GM23338 (cell line): ENCODE results near the gene ABHD16A. TPM values are rescaled to one million over a fixed set of nuclear protein-coding genes. Genes with fewer than 3 reads are reported as not detected.

ENCODE experiments used
- ATAC-seq: fragments of 200-7000 bp; cut with Tn5 transposase; 3 replicates; pipeline ENCODE4 v1.9.1; 2020
- DNase-seq: peaks from one replicate; pipeline ENCODE4 v3.0.0-alpha.2; 2015; ENCODE audit warnings: low spot score
- H2AFZ ChIP-seq: fragments of 200-600 bp; sonication (generic); 2 replicates; pipeline ENCODE4 v1.8.0; 2016; ENCODE audit warnings: antibody characterized with exemption, mild to moderate bottlenecking, moderate library complexity
- H3F3A ChIP-seq: fragments of 200-600 bp; sonication (generic); replicated peaks from 2 replicates; pipeline ENCODE4 v1.8.0; 2017; ENCODE audit warnings: antibody characterized with exemption, mixed run types, low read depth
- H3K27ac ChIP-seq: fragments of 200-600 bp; sonication (generic); 2 replicates; pipeline ENCODE4 v1.6.1; 2016; ENCODE audit warnings: low read depth
- H3K27me3 ChIP-seq: fragments of 200-600 bp; sonication (generic); 2 replicates; pipeline ENCODE4 v1.8.0; 2016; ENCODE audit warnings: mild to moderate bottlenecking, mixed run types, moderate library complexity; ENCODE audit not compliant: insufficient read depth
- H3K36me3 ChIP-seq: fragments of 200-600 bp; sonication (generic); 2 replicates; pipeline ENCODE4 v1.8.0; 2016; ENCODE audit warnings: mild to moderate bottlenecking; ENCODE audit not compliant: insufficient read depth
- H3K4me1 ChIP-seq: fragments of 200-600 bp; sonication (generic); 2 replicates; pipeline ENCODE4 v1.8.0; 2016; ENCODE audit warnings: mild to moderate bottlenecking, moderate library complexity; ENCODE audit not compliant: insufficient read depth
- H3K4me2 ChIP-seq: fragments of 200-600 bp; sonication (generic); 2 replicates; pipeline ENCODE4 v1.7.1; 2017; ENCODE audit warnings: mixed run types
- H3K4me3 ChIP-seq: fragments of 200-600 bp; sonication (generic); 2 replicates; pipeline ENCODE4 v1.6.1; 2016; ENCODE audit warnings: mixed run types
- H3K79me2 ChIP-seq: fragments of 200-600 bp; sonication (generic); replicated peaks from 2 replicates; pipeline ENCODE4 v1.8.0; 2017; ENCODE audit warnings: mild to moderate bottlenecking; ENCODE audit not compliant: insufficient read depth
- H3K9me2 ChIP-seq: fragments of 200-600 bp; sonication (generic); 2 replicates; pipeline ENCODE4 v1.8.0; 2017; ENCODE audit not compliant: insufficient read depth
- H4K20me1 ChIP-seq: fragments of 200-600 bp; sonication (generic); replicated peaks from 2 replicates; pipeline ENCODE4 v1.8.0; 2017; ENCODE audit warnings: mild to moderate bottlenecking; ENCODE audit not compliant: insufficient read depth
- H3K27ac Mint-ChIP-seq: 2 replicates; pipeline ENCODE4 v1.8.0; 2020; ENCODE audit warnings: inconsistent platforms, mild to moderate bottlenecking, moderate library complexity, mixed read lengths
- H3K27me3 Mint-ChIP-seq: 3 replicates; pipeline ENCODE4 v1.8.0; 2022; ENCODE audit warnings: low read depth, mild to moderate bottlenecking, moderate library complexity, mixed read lengths, inconsistent platforms; ENCODE audit not compliant: insufficient read depth, poor library complexity
- H3K36me3 Mint-ChIP-seq: 3 replicates; pipeline ENCODE4 v1.8.0; 2021; ENCODE audit warnings: low read depth, mild to moderate bottlenecking, inconsistent platforms, moderate library complexity, mixed read lengths
- H3K4me1 Mint-ChIP-seq: 3 replicates; pipeline ENCODE4 v1.8.0; 2020; ENCODE audit warnings: mild to moderate bottlenecking, inconsistent platforms, mixed read lengths
- H3K4me3 Mint-ChIP-seq: 3 replicates; pipeline ENCODE4 v1.8.0; 2021; ENCODE audit warnings: moderate library complexity, mild to moderate bottlenecking, inconsistent platforms, mixed read lengths
- H3K9me3 Mint-ChIP-seq: 3 replicates; pipeline ENCODE4 v1.8.0; 2020; ENCODE audit warnings: moderate library complexity, mild to moderate bottlenecking, inconsistent platforms, mixed read lengths
- CREB1 ChIP-seq: fragments of 250-450 bp; sonication (Bioruptor Pico); IDR thresholded peaks from 2 replicates; pipeline ENCODE4 v1.5.0; 2020; ENCODE audit warnings: low read depth, mild to moderate bottlenecking, moderate library complexity
- EZH2phosphoT487 ChIP-seq: fragments of 200-600 bp; sonication (generic); IDR thresholded peaks from one replicate; pipeline ENCODE4 v1.8.1; 2018; ENCODE audit warnings: antibody characterized with exemption; ENCODE audit not compliant: unreplicated experiment
- JUNB ChIP-seq: IDR thresholded peaks from one replicate; pipeline ENCODE4 v1.6.1; 2016; ENCODE audit warnings: antibody characterized with exemption; ENCODE audit not compliant: unreplicated experiment
- NANOG ChIP-seq: IDR thresholded peaks from 2 replicates; pipeline ENCODE4 v1.6.1; 2016; ENCODE audit warnings: antibody characterized with exemption, borderline replicate concordance
- STAT1 ChIP-seq: IDR thresholded peaks from one replicate; pipeline ENCODE4 v1.6.1; 2016; ENCODE audit warnings: antibody characterized with exemption; ENCODE audit not compliant: unreplicated experiment
- ZNF114 ChIP-seq: fragments of 250-450 bp; sonication (Bioruptor Pico); IDR thresholded peaks from 2 replicates; pipeline ENCODE4 v1.5.0; 2020; ENCODE audit warnings: mild to moderate bottlenecking, moderate library complexity
- ZNF331 ChIP-seq: fragments of 250-450 bp; sonication (Bioruptor Pico); IDR thresholded peaks from 2 replicates; pipeline ENCODE4 v1.5.0; 2020; ENCODE audit warnings: low read depth, mild to moderate bottlenecking, moderate library complexity
- polyA plus RNA-seq: library from polyadenylated mRNA; unstranded; fragments of >200 nt; fragmentation: Nextera tagmentation; extraction: Ambion mirVana; gene quantifications from 2 replicates; pipeline ENCODE4 v1.2.1, GENCODE V29; 2016
- total RNA-seq: library from RNA; depleted of rRNA; stranded (reverse); fragments of >200 nt; shearing (Covaris generic); gene quantifications from 2 replicates; pipeline ENCODE4 v1.2.3, GENCODE V29; 2014
- TF ChIP-seq, protein P1 (sequence below): fragments of 250-450 bp; sonication (Bioruptor Pico); IDR thresholded peaks from 2 replicates; pipeline ENCODE4 v1.5.0; 2020; ENCODE audit warnings: mild to moderate bottlenecking, moderate library complexity
- TF ChIP-seq, protein P2 (sequence below), 2 experiments: fragments of 200-600 bp in 1 of 2; sonication (generic) in 1 of 2; conservative IDR thresholded peaks; 2 replicates each; pipeline versions ENCODE4 v1.5.1 to v1.6.1; 2016 to 2017; ENCODE audit warnings: antibody characterized with exemption in 2 of 2, low read depth in 2 of 2, mild to moderate bottlenecking in 2 of 2, moderate library complexity in 1 of 2

The ABHD16A gene
- total and polyA plus RNA-seq, 2 experiments from 2014 or later, result 26.9 to 37.0 TPM

DNA sequence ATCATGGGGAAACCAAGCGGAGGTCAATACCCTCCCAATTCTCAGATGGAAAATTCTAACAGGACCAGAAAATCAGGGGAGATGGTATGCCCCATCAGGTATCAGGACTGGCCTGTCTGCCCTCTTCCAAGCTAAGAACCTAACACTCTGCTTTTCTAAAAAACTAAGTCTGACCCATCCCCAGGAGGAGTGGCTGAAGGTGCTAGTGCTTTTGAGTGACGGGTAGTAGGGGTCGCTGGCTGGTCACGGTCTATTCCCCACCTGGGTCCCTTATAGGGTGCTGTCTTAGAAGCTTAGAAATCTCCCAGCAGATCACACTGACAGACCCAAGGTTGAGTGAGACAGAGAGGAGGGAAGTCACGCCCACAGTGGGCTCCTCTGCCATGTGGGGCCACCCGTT, 9.6 kb downstream of the ABHD16A start (continued):
- TF ChIP-seq, protein P1, sequence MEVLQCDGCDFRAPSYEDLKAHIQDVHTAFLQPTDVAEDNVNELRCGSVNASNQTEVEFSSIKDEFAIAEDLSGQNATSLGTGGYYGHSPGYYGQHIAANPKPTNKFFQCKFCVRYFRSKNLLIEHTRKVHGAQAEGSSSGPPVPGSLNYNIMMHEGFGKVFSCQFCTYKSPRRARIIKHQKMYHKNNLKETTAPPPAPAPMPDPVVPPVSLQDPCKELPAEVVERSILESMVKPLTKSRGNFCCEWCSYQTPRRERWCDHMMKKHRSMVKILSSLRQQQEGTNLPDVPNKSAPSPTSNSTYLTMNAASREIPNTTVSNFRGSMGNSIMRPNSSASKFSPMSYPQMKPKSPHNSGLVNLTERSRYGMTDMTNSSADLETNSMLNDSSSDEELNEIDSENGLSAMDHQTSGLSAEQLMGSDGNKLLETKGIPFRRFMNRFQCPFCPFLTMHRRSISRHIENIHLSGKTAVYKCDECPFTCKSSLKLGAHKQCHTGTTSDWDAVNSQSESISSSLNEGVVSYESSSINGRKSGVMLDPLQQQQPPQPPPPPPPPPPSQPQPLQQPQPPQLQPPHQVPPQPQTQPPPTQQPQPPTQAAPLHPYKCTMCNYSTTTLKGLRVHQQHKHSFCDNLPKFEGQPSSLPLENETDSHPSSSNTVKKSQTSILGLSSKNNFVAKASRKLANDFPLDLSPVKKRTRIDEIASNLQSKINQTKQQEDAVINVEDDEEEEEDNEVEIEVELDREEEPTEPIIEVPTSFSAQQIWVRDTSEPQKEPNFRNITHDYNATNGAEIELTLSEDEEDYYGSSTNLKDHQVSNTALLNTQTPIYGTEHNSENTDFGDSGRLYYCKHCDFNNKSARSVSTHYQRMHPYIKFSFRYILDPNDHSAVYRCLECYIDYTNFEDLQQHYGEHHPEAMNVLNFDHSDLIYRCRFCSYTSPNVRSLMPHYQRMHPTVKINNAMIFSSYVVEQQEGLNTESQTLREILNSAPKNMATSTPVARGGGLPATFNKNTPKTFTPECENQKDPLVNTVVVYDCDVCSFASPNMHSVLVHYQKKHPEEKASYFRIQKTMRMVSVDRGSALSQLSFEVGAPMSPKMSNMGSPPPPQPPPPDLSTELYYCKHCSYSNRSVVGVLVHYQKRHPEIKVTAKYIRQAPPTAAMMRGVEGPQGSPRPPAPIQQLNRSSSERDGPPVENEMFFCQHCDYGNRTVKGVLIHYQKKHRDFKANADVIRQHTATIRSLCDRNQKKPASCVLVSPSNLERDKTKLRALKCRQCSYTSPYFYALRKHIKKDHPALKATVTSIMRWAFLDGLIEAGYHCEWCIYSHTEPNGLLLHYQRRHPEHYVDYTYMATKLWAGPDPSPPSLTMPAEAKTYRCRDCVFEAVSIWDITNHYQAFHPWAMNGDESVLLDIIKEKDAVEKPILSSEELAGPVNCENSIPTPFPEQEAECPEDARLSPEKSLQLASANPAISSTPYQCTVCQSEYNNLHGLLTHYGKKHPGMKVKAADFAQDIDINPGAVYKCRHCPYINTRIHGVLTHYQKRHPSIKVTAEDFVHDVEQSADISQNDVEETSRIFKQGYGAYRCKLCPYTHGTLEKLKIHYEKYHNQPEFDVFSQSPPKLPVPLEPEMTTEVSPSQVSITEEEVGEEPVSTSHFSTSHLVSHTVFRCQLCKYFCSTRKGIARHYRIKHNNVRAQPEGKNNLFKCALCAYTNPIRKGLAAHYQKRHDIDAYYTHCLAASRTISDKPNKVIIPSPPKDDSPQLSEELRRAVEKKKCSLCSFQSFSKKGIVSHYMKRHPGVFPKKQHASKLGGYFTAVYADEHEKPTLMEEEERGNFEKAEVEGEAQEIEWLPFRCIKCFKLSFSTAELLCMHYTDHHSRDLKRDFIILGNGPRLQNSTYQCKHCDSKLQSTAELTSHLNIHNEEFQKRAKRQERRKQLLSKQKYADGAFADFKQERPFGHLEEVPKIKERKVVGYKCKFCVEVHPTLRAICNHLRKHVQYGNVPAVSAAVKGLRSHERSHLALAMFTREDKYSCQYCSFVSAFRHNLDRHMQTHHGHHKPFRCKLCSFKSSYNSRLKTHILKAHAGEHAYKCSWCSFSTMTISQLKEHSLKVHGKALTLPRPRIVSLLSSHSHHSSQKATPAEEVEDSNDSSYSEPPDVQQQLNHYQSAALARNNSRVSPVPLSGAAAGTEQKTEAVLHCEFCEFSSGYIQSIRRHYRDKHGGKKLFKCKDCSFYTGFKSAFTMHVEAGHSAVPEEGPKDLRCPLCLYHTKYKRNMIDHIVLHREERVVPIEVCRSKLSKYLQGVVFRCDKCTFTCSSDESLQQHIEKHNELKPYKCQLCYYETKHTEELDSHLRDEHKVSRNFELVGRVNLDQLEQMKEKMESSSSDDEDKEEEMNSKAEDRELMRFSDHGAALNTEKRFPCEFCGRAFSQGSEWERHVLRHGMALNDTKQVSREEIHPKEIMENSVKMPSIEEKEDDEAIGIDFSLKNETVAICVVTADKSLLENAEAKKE (CRISPR knock-in tag), result no peak
- TF ChIP-seq NANOG, result no peak
- TF ChIP-seq ZNF331 (CRISPR knock-in tag), result no peak

DNA sequence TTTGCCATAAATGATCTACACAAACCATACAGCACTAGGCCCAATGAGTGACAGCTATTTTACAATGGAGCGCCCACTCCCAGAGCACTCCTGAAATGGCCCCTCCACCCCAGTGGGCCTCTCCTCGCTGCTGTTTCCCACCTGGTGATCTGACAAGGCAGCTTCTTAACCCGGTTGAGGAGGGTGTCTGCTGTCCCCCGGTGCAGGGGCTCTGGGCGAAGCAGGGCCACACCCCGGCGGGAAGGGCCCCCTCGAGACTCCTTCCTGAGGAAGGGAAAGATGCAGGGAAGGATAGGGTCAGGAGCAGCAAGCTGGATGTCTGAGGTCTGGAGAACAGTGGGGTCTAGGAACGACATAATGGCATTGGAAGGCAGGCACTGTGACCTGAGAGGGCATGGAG, 10.2 kb downstream of the ABHD16A start:
- H3K4me1 Mint-ChIP-seq, result no peaks in the 10 kb centered on the region
- H3K9me3 Mint-ChIP-seq, result no peaks in the 10 kb centered on the region
- peaks cover 25% of the 10 kb centered on the region for H3K36me3 Mint-ChIP-seq
- no peaks in the 10 kb centered on the region for H3K27me3 ChIP-seq
- H3K27ac ChIP-seq, result no peak overlapping the region
- H4K20me1 ChIP-seq, result no peaks in the 10 kb centered on the region
- no peak for ATAC-seq
- H3K4me2 ChIP-seq, result no peak overlapping the region
- H3K4me1 ChIP-seq, result no peaks in the 10 kb centered on the region
- H3K27me3 Mint-ChIP-seq, result peaks cover 5% of the 10 kb centered on the region
- H3K4me3 ChIP-seq, result no peak overlapping the region
- H3K79me2 ChIP-seq, result no peaks in the 10 kb centered on the region
- H3K27ac Mint-ChIP-seq, result no peak overlapping the region
- no peak overlapping the region for H2AFZ ChIP-seq
- H3K9me2 ChIP-seq, result no peaks in the 10 kb centered on the region
- no peak overlapping the region for H3K4me3 Mint-ChIP-seq
- DNase-seq, result no peak
- H3K36me3 ChIP-seq, result peaks cover 6% of the 10 kb centered on the region; the same call in 1 of the 2 replicates
- H3F3A ChIP-seq, result no peaks in the 10 kb centered on the region
- no peak for TF ChIP-seq EZH2phosphoT487
- no peak for TF ChIP-seq STAT1
- TF ChIP-seq ZNF114 (CRISPR knock-in tag), result no peak
- TF ChIP-seq JUNB, result no peak
- TF ChIP-seq ZNF331 (CRISPR knock-in tag), result no peak
- no peak for TF ChIP-seq CREB1
- TF ChIP-seq, protein P2, sequence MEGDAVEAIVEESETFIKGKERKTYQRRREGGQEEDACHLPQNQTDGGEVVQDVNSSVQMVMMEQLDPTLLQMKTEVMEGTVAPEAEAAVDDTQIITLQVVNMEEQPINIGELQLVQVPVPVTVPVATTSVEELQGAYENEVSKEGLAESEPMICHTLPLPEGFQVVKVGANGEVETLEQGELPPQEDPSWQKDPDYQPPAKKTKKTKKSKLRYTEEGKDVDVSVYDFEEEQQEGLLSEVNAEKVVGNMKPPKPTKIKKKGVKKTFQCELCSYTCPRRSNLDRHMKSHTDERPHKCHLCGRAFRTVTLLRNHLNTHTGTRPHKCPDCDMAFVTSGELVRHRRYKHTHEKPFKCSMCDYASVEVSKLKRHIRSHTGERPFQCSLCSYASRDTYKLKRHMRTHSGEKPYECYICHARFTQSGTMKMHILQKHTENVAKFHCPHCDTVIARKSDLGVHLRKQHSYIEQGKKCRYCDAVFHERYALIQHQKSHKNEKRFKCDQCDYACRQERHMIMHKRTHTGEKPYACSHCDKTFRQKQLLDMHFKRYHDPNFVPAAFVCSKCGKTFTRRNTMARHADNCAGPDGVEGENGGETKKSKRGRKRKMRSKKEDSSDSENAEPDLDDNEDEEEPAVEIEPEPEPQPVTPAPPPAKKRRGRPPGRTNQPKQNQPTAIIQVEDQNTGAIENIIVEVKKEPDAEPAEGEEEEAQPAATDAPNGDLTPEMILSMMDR (conservative IDR thresholded peaks at IDR 0.05; ENCODE audit: low read depth in 2 of 2), result no peak
- TF ChIP-seq, protein P1 (CRISPR knock-in tag), result no peak
